HG03342 (cell line): ENCODE measurements around the gene ZNF775.

Experiments used
- ATAC-seq: cut with Tn5 transposase; IDR thresholded peaks from one replicate; pipeline ENCODE4 v1.9.1; 2021; ENCODE audit warnings: mild to moderate bottlenecking, moderate library complexity; ENCODE audit not compliant: unreplicated experiment

ZNF775 gene

GRCh38 chr7:150410131-150410530, 31.0 kb downstream of the ZNF775 start:
- no peak for ATAC-seq

- ATAC-seq = no peak
Measured at GRCh38 chr7:150410680-150411346, 31.7 kb downstream of the ZNF775 start.

GRCh38 chr7:150411606-150412005, 32.5 kb downstream of the ZNF775 start:
- ATAC-seq = no peak

- ATAC-seq = no peak
Measured at GRCh38 chr7:150412016-150412415, 32.9 kb downstream of the ZNF775 start.

GRCh38 chr7:150412518-150413488, 33.7 kb downstream of the ZNF775 start:
- no peak for ATAC-seq

- ATAC-seq = no peak
Measured at GRCh38 chr7:150413640-150414081, 34.5 kb downstream of the ZNF775 start.

- no peak for ATAC-seq
Measured at GRCh38 chr7:150415161-150416153, 36.3 kb downstream of the ZNF775 start.

GRCh38 chr7:150417239-150417638, 38.1 kb downstream of the ZNF775 start:
- ATAC-seq = no peak

- no peak for ATAC-seq
Measured at GRCh38 chr7:150417863-150418262, 38.7 kb downstream of the ZNF775 start.

- no peak for ATAC-seq
Measured at GRCh38 chr7:150420242-150420641, 41.1 kb downstream of the ZNF775 start.

- ATAC-seq = peak; percentile 96
Measured at GRCh38 chr7:150420987-150421674, 42.0 kb downstream of the ZNF775 start.

GRCh38 chr7:150421831-150422230, 42.7 kb downstream of the ZNF775 start:
- no peak for ATAC-seq

- no peak for ATAC-seq
Measured at GRCh38 chr7:150425670-150426069, 46.5 kb downstream of the ZNF775 start.

GRCh38 chr7:150428671-150429451, 49.7 kb downstream of the ZNF775 start:
- ATAC-seq = no peak

- ATAC-seq = no peak
Measured at GRCh38 chr7:150429699-150430098, 50.6 kb downstream of the ZNF775 start.

- no peak for ATAC-seq
Measured at GRCh38 chr7:150430465-150431085, 51.4 kb downstream of the ZNF775 start.

GRCh38 chr7:150431839-150432658, 52.9 kb downstream of the ZNF775 start:
- no peak for ATAC-seq
